Central memory CD8-positive, alpha-beta T cell (primary cell): ENCODE data around the gene MUC21.
"Not testable (repeated sequence)": the region's sequence is repeated elsewhere in the genome, so short reads cannot be mapped to it uniquely, and the experiment has no call there.

Experiments used
- ATAC-seq: fragments of 150-1000 bp; cut with Tn5 transposase; replicated peaks from 2 replicates; pipeline ENCODE4 v1.10.0; 2022; ENCODE audit warnings: mild to moderate bottlenecking, moderate FRiP score, moderate number of reproducible peaks; ENCODE audit not compliant: poor library complexity, severe bottlenecking; ENCODE audit errors: extremely low read depth
- DNase-seq, 2 donors: peaks; one replicate each; pipeline ENCODE4 v3.0.0; 2021; ENCODE audit warnings: low spot score in 2 of 2
- H3K27ac Mint-ChIP-seq: one replicate; pipeline ENCODE4 v1.8.0; 2022; ENCODE audit warnings: low read depth, mild to moderate bottlenecking, moderate library complexity, mixed read lengths
- H3K27me3 Mint-ChIP-seq: one replicate; pipeline ENCODE4 v1.8.0; 2022; ENCODE audit warnings: mixed read lengths
- H3K36me3 Mint-ChIP-seq: one replicate; pipeline ENCODE4 v1.8.0; 2022; ENCODE audit warnings: mild to moderate bottlenecking, moderate library complexity, mixed read lengths; ENCODE audit not compliant: insufficient read depth
- H3K4me1 Mint-ChIP-seq: one replicate; pipeline ENCODE4 v1.8.0; 2022; ENCODE audit warnings: mixed read lengths
- H3K4me3 Mint-ChIP-seq: one replicate; pipeline ENCODE4 v1.8.0; 2022; ENCODE audit warnings: mild to moderate bottlenecking, moderate library complexity, mixed read lengths
- H3K9me3 Mint-ChIP-seq: one replicate; pipeline ENCODE4 v1.8.0; 2022; ENCODE audit warnings: mixed read lengths

MUC21 gene

DNA sequence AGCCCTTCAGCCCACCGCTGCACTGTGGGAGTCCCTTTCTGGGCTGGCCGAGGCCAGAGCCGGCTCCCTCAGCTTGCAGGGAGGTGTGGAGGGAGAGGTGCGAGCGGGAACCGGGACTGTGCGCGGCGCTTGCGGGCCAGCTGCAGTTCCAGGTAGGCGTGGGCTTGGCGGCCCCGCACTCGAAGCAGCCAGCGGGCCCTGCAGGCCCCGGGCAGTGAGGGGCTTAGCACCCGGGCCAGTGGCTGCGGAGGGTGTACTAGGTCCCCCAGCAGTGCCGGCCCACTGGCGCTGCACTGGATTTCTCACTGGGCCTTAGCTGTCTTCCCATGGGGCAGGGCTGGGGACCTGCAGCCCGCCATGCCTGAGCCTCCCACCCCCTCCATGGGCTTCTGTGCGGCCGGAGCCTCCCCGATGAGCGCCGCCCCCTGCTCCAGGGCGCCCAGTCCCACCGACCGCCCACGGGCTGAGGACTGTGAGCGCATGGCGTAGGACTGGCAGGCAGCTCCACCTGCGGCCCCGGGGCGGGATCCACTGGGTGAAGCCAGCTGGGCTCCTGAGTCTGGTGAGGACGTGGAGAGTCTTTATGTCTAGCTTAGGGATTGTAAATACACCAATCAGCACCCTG lies 37.2 kb downstream of the MUC21 start:
- peaks cover 61% of the 10 kb centered on the region for H3K27me3 Mint-ChIP-seq
- H3K36me3 Mint-ChIP-seq, H3K4me3 Mint-ChIP-seq, H3K27ac Mint-ChIP-seq, H3K4me1 Mint-ChIP-seq, DNase-seq, H3K9me3 Mint-ChIP-seq, ATAC-seq: not testable (repeated sequence)

GRCh38 chr6:31021705-31022531 lies 38.4 kb downstream of the MUC21 start:
- not testable (repeated sequence) for ATAC-seq, H3K4me3 Mint-ChIP-seq, H3K4me1 Mint-ChIP-seq, H3K27ac Mint-ChIP-seq, H3K36me3 Mint-ChIP-seq, DNase-seq, H3K9me3 Mint-ChIP-seq
- peaks cover 68% of the 10 kb centered on the region for H3K27me3 Mint-ChIP-seq

- no peak overlapping the region for H3K27ac Mint-ChIP-seq
- no peak for DNase-seq
- H3K36me3 Mint-ChIP-seq: no peaks in the 10 kb centered on the region
- peaks cover 80% of the 10 kb centered on the region for H3K27me3 Mint-ChIP-seq
- no peak overlapping the region for H3K4me3 Mint-ChIP-seq
- no peaks in the 10 kb centered on the region for H3K9me3 Mint-ChIP-seq
- no peaks in the 10 kb centered on the region for H3K4me1 Mint-ChIP-seq
- ATAC-seq: no peak
Measured at GRCh38 chr6:31025595-31025994, 42.1 kb downstream of the MUC21 start.

DNA sequence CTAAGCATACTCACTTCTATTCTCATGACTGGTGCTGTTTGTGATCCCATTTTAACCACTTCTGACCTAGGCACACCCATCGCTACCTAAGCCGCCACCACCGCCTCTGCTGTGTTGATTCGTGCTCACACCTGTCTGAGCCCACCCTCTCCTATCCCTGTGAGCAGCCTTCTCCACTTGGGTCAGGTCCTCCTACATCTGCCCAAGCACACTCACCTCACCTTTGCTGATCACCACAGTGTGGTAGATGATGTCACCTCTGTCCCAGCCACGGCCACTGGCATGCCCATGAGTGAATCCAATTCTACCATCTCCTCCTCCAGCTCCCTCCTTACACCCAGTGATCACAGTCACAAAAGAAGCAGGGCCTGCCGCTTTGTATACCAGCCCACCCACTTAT lies 47.6 kb downstream of the MUC21 start:
- no peaks in the 10 kb centered on the region for H3K9me3 Mint-ChIP-seq
- no peaks in the 10 kb centered on the region for H3K4me1 Mint-ChIP-seq
- H3K36me3 Mint-ChIP-seq: no peaks in the 10 kb centered on the region
- ATAC-seq (no peak), DNase-seq (no peak)
- peaks cover 83% of the 10 kb centered on the region for H3K27me3 Mint-ChIP-seq
- H3K27ac Mint-ChIP-seq: no peak overlapping the region
- no peak overlapping the region for H3K4me3 Mint-ChIP-seq

GRCh38 chr6:31033075-31033474 lies 49.6 kb downstream of the MUC21 start:
- DNase-seq (no peak), ATAC-seq (no peak)
- Mint-ChIP-seq H3K27me3 (peaks cover 71% of the 10 kb centered on the region), H3K27ac (no peak overlapping the region), H3K4me3 (no peak overlapping the region), H3K9me3 (no peaks in the 10 kb centered on the region), H3K36me3 (no peaks in the 10 kb centered on the region), H3K4me1 (no peaks in the 10 kb centered on the region)

DNA sequence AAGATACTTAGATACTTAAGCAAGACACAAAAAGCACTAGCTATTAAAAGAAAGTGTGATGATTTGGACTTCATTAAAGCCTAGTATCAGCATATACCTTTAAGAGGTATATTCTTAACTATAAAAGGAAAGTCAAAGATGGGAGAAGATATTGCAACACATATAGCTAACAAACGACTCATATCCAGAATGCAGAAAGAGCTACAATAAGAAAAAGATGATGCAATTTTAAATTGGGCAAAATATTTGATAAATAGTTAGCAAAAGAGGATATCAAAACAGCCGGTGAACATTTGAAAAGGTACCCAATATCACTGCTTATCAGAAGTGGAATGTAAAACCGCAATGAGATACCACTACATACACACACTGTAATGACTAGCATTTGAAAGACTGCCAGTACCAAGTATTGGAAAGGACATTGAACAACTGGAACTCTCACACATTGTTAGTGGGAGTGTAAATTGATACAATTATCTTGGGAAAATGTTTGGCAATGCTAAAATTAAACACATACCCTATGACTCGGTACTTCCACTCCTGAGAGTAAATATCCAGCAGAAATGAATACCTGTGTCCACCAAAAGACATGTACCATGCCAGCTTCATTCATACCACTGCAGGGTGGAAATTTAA lies 52.5 kb downstream of the MUC21 start:
- Mint-ChIP-seq H3K27ac (no peak overlapping the region), H3K36me3 (no peaks in the 10 kb centered on the region), H3K4me1 (no peaks in the 10 kb centered on the region), H3K27me3 (peaks cover 66% of the 10 kb centered on the region), H3K9me3 (no peaks in the 10 kb centered on the region), H3K4me3 (no peak overlapping the region)
- ATAC-seq (no peak), DNase-seq (no peak)

DNA sequence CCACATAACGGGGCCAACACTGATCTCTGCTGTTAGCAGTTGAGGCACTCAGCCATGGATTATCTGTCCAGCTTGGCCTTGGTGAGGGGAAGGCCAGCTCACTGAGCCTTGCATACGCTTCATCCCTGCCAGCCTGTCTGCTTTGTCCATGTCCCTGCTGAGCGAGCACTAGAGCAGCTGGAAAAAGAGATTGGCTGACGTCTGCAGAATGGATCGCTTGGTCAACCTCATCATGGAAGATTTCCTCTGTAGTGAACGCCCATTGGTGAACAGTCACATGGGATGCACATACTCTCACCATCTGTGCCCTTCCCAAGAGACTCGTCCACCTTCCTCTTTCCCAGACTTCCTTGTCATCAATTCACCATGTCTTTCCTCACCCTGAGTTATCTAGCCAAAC lies 53.7 kb downstream of the MUC21 start:
- DNase-seq (no peak), ATAC-seq (no peak)
- no peaks in the 10 kb centered on the region for H3K4me1 Mint-ChIP-seq
- no peaks in the 10 kb centered on the region for H3K9me3 Mint-ChIP-seq
- no peak overlapping the region for H3K27ac Mint-ChIP-seq
- H3K27me3 Mint-ChIP-seq: peaks cover 64% of the 10 kb centered on the region
- H3K4me3 Mint-ChIP-seq: no peak overlapping the region
- no peaks in the 10 kb centered on the region for H3K36me3 Mint-ChIP-seq

- Mint-ChIP-seq H3K27ac (no peak overlapping the region), H3K27me3 (peaks cover 64% of the 10 kb centered on the region), H3K4me3 (no peak overlapping the region), H3K36me3 (no peaks in the 10 kb centered on the region), H3K9me3 (no peaks in the 10 kb centered on the region), H3K4me1 (no peaks in the 10 kb centered on the region)
- DNase-seq (no peak), ATAC-seq (no peak)
Measured at GRCh38 chr6:31037682-31038081, 54.2 kb downstream of the MUC21 start.

DNA sequence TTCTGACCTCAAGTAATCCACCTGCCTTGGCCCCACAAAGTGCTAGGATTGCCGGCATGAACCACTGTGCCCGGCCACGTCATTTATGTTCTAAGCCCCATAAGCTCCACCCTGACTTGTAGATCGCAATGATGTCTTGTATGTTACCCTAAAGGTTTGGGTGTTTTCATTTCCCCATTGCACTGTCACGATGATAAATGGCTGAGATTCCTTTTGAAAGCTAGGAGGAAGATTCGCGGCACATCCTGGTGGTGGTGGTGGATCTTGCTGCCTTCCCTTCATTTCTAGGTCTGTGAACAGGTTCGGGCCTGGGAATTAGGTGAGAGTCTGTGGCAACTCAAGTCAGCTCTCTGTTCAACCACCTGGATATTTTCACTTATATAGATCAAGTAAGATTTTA lies 55.0 kb downstream of the MUC21 start:
- peaks cover 2% of the 10 kb centered on the region for H3K36me3 Mint-ChIP-seq
- H3K4me3 Mint-ChIP-seq: no peak overlapping the region
- H3K4me1 Mint-ChIP-seq: no peaks in the 10 kb centered on the region
- ATAC-seq (no peak), DNase-seq (no peak)
- peaks cover 64% of the 10 kb centered on the region for H3K27me3 Mint-ChIP-seq
- no peak overlapping the region for H3K27ac Mint-ChIP-seq
- H3K9me3 Mint-ChIP-seq: no peaks in the 10 kb centered on the region
